Neural progenitor cell (in vitro differentiated cells): ENCODE measurements around the gene DLG2.

Source experiments
- CTCF ChIP-seq: fragments of 200-600 bp; sonication (generic); IDR thresholded peaks from 2 replicates; pipeline ENCODE4 v1.5.1; 2017; ENCODE audit warnings: antibody characterized with exemption, mild to moderate bottlenecking
- EZH2 ChIP-seq: fragments of 200-600 bp; sonication (generic); IDR thresholded peaks from 2 replicates; pipeline ENCODE4 v1.6.1; 2017; ENCODE audit warnings: antibody characterized with exemption, mild to moderate bottlenecking, moderate library complexity
- EZH2phosphoT487 ChIP-seq: fragments of 200-600 bp; sonication (generic); IDR thresholded peaks from 2 replicates; pipeline ENCODE4 v1.6.1; 2017; ENCODE audit warnings: antibody characterized with exemption

GRCh38 chr11:83998921-83999320 is 1628.2 kb downstream of the DLG2 start:
- TF ChIP-seq EZH2: no peak
- no peak for TF ChIP-seq CTCF
- no peak for TF ChIP-seq EZH2phosphoT487
